K562 (cell line): ENCODE measurements around the gene CLCN4. TPM values are rescaled to one million over a fixed set of nuclear protein-coding genes. Genes with fewer than 3 reads are reported as not detected.

ENCODE experiments used
- CREB3 ChIP-seq: fragments of 450-650 bp; conservative IDR thresholded peaks from 2 replicates; pipeline ENCODE4 v1.6.1; 2016; ENCODE audit warnings: missing genetic modification characterization, low read depth, mild to moderate bottlenecking, missing compliant biosample characterization, moderate library complexity
- CXXC5 ChIP-seq: fragments of 250-450 bp; sonication (Bioruptor Pico); IDR thresholded peaks from 2 replicates; pipeline ENCODE4 v1.8.0; 2022; ENCODE audit warnings: inconsistent platforms, mild to moderate bottlenecking, moderate library complexity
- DACH1 ChIP-seq: fragments of 450-650 bp; IDR thresholded peaks from 2 replicates; pipeline ENCODE4 v1.6.1; 2018; ENCODE audit not compliant: partially characterized antibody
- E2F3 ChIP-seq: fragments of 250-450 bp; sonication (Bioruptor Pico); IDR thresholded peaks from 2 replicates; pipeline ENCODE4 v1.4.0; 2020; ENCODE audit warnings: mild to moderate bottlenecking
- FOXP1 ChIP-seq: sonication (generic); formaldehyde crosslinking; IDR thresholded peaks from 2 replicates; pipeline ENCODE4 v1.8.0; 2022; ENCODE audit warnings: mild to moderate bottlenecking, missing genetic modification reagents
- GABPA ChIP-seq: fragments of 200-800 bp; sonication (Bioruptor generic); conservative IDR thresholded peaks from 2 replicates; pipeline ENCODE4 v1.6.1; 2016; ENCODE audit warnings: low read depth, missing genetic modification characterization, missing compliant biosample characterization
- HMGXB4 ChIP-seq: sonication (generic); formaldehyde crosslinking; IDR thresholded peaks from 2 replicates; pipeline ENCODE4 v1.8.1; 2023; ENCODE audit warnings: mild to moderate bottlenecking, missing genetic modification reagents
- HNRNPK ChIP-seq: fragments of 200-400 bp; formaldehyde crosslinking; IDR thresholded peaks from one replicate; pipeline ENCODE4 v1.6.1; 2018; ENCODE audit warnings: mild to moderate bottlenecking, low read depth, low read length; ENCODE audit not compliant: poor library complexity, severe bottlenecking
- KLF13 ChIP-seq: fragments of 450-650 bp; IDR thresholded peaks from 2 replicates; pipeline ENCODE4 v1.6.1; 2016; ENCODE audit warnings: missing genetic modification characterization, low read depth, mild to moderate bottlenecking, missing compliant biosample characterization, moderate library complexity, borderline replicate concordance
- MAFK ChIP-seq: IDR thresholded peaks from 2 replicates; pipeline ENCODE4 v1.6.1; 2011; ENCODE audit warnings: low read length, improper control_type of control experiment
- NFE2 ChIP-seq: IDR thresholded peaks from 2 replicates; pipeline ENCODE4 v1.6.1; 2014; ENCODE audit warnings: antibody characterized with exemption, low read depth
- PBX2 ChIP-seq, 2 experiments: IDR thresholded peaks in 1 of 2; conservative IDR thresholded peaks in 1 of 2; 2 replicates each; pipeline ENCODE4 v1.6.1; 2016; ENCODE audit warnings: low read depth in 2 of 2, mild to moderate bottlenecking in 1 of 2, missing compliant biosample characterization in 1 of 2, missing genetic modification characterization in 1 of 2, moderate library complexity in 1 of 2
- POLR2AphosphoS2 ChIP-seq: IDR thresholded peaks from 2 replicates; pipeline ENCODE4 v1.6.1; 2012; ENCODE audit warnings: low read length, improper control_type of control experiment
- PREB ChIP-seq: sonication (generic); formaldehyde crosslinking; IDR thresholded peaks from 2 replicates; pipeline ENCODE4 v1.8.1; 2023; ENCODE audit warnings: mild to moderate bottlenecking, missing genetic modification reagents
- RBBP5 ChIP-seq: fragments of 200-600 bp; sonication (generic); IDR thresholded peaks from 2 replicates; pipeline ENCODE4 v1.6.1; 2012; ENCODE audit warnings: borderline replicate concordance, mild to moderate bottlenecking, low read length, control low read depth, inconsistent platforms; ENCODE audit not compliant: insufficient read depth, poor library complexity, severe bottlenecking
- RUNX1 ChIP-seq: sonication (generic); IDR thresholded peaks from 2 replicates; pipeline ENCODE4 v1.6.1; 2016; ENCODE audit warnings: antibody characterized with exemption, low read depth
- TARDBP ChIP-seq: fragments of 450-650 bp; IDR thresholded peaks from 2 replicates; pipeline ENCODE4 v1.6.1; 2016
- ZFX ChIP-seq: sonication (generic); formaldehyde crosslinking; IDR thresholded peaks from 2 replicates; pipeline ENCODE4 v1.8.0; 2022; ENCODE audit warnings: mild to moderate bottlenecking, missing genetic modification reagents, moderate library complexity
- ZNF12 ChIP-seq: sonication (generic); formaldehyde crosslinking; IDR thresholded peaks from 2 replicates; pipeline ENCODE4 v1.4.0; 2020; ENCODE audit warnings: mild to moderate bottlenecking, missing genetic modification reagents
- ZNF354B ChIP-seq: fragments of 250-450 bp; sonication (Bioruptor Pico); IDR thresholded peaks from 2 replicates; pipeline ENCODE4 v1.4.0; 2020
- ZNF507 ChIP-seq: conservative IDR thresholded peaks from 2 replicates; pipeline ENCODE4 v1.6.1; 2017; ENCODE audit warnings: missing genetic modification characterization, missing compliant biosample characterization
- ZNF696 ChIP-seq: fragments of 250-450 bp; sonication (Bioruptor Pico); conservative IDR thresholded peaks from 2 replicates; pipeline ENCODE4 v1.4.0; 2020; ENCODE audit warnings: mild to moderate bottlenecking, moderate library complexity
- ZNF76 ChIP-seq: fragments of 250-450 bp; sonication (Bioruptor Pico); IDR thresholded peaks from 2 replicates; pipeline ENCODE4 v1.4.0; 2020; ENCODE audit warnings: mild to moderate bottlenecking, moderate library complexity, borderline replicate concordance
- polyA plus RNA-seq, 8 experiments: library from polyadenylated mRNA; depleted of rRNA in 4 of 8; stranded (reverse) in 5 of 8; unstranded in 3 of 8; fragments of >200 nt; fragmentation: Nextera tagmentation in 2 of 8; fragmentation: Illumina TruSeq in 1 of 8; extraction: Ambion mirVana in 2 of 8; extraction: Trizol in 1 of 8; gene quantifications; 2 replicates each; pipeline versions ENCODE4 v1.2.1 to v1.2.3, GENCODE V29; 2011 to 2014; ENCODE audit warnings: inconsistent platforms in 1 of 8, missing spikeins in 1 of 8
- total RNA-seq, 7 experiments: library from RNA; depleted of rRNA in 6 of 7; stranded (reverse); fragments of >200 nt in 6 of 7; fragmentation: Illumina TruSeq in 2 of 7; extraction: Trizol in 2 of 7; gene quantifications; 2 replicates each; pipeline versions ENCODE4 v1.2.1 to v1.2.3, GENCODE V29; 2011 to 2021; ENCODE audit warnings: low replicate concordance in 1 of 7

The CLCN4 gene
- total and polyA plus RNA-seq, 9 of the 15 experiments (the other 6 are each of a cell fraction or from before 2014, with no cell fraction given): 0.03 to 0.24 (median 0.10) TPM; not detected in 1

GRCh38 chrX:10173331-10173900, 16.6 kb downstream of the CLCN4 start (continued):
- TF ChIP-seq HMGXB4 (CRISPR knock-in tag) (no peak), PREB (CRISPR knock-in tag) (no peak), E2F3 (no peak), KLF13 (no peak), CXXC5 (CRISPR knock-in tag) (peak; percentile 16; the same call in 1 of the 2 replicates), MAFK (peak; percentile 94), ZNF507 (tag) (no peak), DACH1 (no peak), FOXP1 (no peak), GABPA (tag) (no peak), ZNF76 (CRISPR knock-in tag) (no peak), ZNF696 (CRISPR knock-in tag) (no peak), TARDBP (no peak), ZFX (CRISPR knock-in tag) (no peak), CREB3 (tag) (no peak), POLR2AphosphoS2 (no peak), HNRNPK (no peak), NFE2 (peak; percentile 64; the same call in 1 of the 2 replicates), ZNF354B (CRISPR knock-in tag) (no peak), ZNF12 (CRISPR knock-in tag) (no peak), RBBP5 (no peak), RUNX1 (no peak), PBX2 (CRISPR knock-in tag; IDR thresholded peaks at IDR 0.05; ENCODE audit: low read depth) (no peak), PBX2 (tag; conservative IDR thresholded peaks at IDR 0.05; ENCODE audit: low read depth) (no peak)
